LNCAP (cell line): ENCODE results near the gene CCDC92.

Experiments
- TF ChIP-seq, protein P1 (sequence below): fragments of 450-650 bp; IDR thresholded peaks from 2 replicates; pipeline ENCODE4 v1.5.1; 2017; ENCODE audit warnings: mild to moderate bottlenecking

The CCDC92 gene

GRCh38 chr12:123934829-123935228, 37.8 kb downstream of the CCDC92 start:
- TF ChIP-seq, protein P1, sequence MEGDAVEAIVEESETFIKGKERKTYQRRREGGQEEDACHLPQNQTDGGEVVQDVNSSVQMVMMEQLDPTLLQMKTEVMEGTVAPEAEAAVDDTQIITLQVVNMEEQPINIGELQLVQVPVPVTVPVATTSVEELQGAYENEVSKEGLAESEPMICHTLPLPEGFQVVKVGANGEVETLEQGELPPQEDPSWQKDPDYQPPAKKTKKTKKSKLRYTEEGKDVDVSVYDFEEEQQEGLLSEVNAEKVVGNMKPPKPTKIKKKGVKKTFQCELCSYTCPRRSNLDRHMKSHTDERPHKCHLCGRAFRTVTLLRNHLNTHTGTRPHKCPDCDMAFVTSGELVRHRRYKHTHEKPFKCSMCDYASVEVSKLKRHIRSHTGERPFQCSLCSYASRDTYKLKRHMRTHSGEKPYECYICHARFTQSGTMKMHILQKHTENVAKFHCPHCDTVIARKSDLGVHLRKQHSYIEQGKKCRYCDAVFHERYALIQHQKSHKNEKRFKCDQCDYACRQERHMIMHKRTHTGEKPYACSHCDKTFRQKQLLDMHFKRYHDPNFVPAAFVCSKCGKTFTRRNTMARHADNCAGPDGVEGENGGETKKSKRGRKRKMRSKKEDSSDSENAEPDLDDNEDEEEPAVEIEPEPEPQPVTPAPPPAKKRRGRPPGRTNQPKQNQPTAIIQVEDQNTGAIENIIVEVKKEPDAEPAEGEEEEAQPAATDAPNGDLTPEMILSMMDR: no peak

DNA sequence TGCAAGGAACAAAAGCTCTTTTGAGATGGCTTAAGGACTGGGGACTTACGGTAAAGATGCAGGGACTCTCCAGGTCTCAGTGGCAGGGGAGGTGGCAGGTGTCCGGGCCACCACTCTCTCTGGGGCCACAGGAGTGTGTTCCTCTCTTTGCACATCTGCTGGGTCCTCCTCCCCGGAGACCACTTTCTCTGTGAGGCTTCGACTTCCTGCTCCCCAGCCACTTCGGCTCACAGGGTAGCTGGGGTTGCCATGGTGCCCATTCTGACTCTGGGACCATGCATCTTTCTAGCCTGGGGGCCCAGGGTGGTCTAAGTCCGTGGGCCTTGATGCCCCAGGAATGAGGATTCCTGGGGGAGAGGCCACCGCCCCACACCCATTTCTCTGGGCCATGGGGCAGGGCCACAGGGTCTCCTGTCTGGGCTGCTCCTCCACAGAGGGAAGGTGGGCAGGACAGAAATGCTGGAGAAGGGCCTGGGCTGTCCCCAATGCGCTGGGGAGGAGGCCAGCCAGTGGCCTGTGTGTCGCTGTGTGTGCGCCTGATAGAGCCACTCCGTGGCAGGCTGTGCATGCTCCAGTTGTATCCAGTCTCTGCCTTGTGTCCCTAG, 38.5 kb downstream of the CCDC92 start:
- TF ChIP-seq, protein P1: no peak

GRCh38 chr12:123933214-123933613, 39.4 kb downstream of the CCDC92 start:
- TF ChIP-seq, protein P1: no peak

GRCh38 chr12:123931686-123932321, 40.8 kb downstream of the CCDC92 start:
- TF ChIP-seq, protein P1: no peak

- TF ChIP-seq, protein P1: no peak
Measured at GRCh38 chr12:123929946-123930583, 42.6 kb downstream of the CCDC92 start.

DNA sequence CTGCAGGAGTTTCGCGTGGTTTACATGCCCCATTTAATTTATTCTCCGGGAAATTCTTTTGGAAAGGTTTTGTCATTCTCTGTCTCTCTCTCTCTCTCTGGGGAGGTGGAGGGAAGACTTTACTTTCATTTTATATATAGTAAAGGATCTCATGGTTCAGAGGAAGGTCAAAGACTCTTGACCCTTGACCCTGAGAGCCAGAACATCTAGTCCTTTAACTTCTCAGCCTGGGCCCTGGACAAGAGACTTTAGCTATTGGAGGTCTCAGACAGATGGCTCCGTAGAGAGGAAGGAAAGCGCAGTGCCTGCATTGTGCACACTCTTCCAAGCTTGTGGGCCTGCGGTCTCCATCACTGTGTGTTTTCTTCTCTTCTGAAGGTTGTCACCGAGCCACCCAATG, 43.7 kb downstream of the CCDC92 start:
- TF ChIP-seq, protein P1: no peak

- TF ChIP-seq, protein P1: no peak
Measured at GRCh38 chr12:123928274-123928865, 44.3 kb downstream of the CCDC92 start.
